Dendritic cell treated with granulocyte-macrophage colony-stimulating factor and Interleukin-4, amounts not matched to agents 40 ng/mL and 50 ng/mL, for 4 days (primary cell): Measurements from ENCODE around the gene ZCCHC18.
A peak's percentile ranks its signal among the peaks of the same experiment; 100 is the strongest.

Source experiments
- H3K27ac Mint-ChIP-seq: one replicate; pipeline ENCODE4 v1.8.0; 2022; ENCODE audit warnings: mild to moderate bottlenecking, mixed read lengths
- H3K27me3 Mint-ChIP-seq: one replicate; pipeline ENCODE4 v1.8.0; 2022; ENCODE audit warnings: mild to moderate bottlenecking, mixed read lengths
- H3K36me3 Mint-ChIP-seq: one replicate; pipeline ENCODE4 v1.8.0; 2022; ENCODE audit warnings: low read depth, mixed read lengths
- H3K4me1 Mint-ChIP-seq: one replicate; pipeline ENCODE4 v1.8.0; 2022; ENCODE audit warnings: low read depth, mixed read lengths
- H3K4me3 Mint-ChIP-seq: one replicate; pipeline ENCODE4 v1.8.0; 2022; ENCODE audit warnings: mild to moderate bottlenecking, moderate library complexity, mixed read lengths
- H3K9me3 Mint-ChIP-seq: one replicate; pipeline ENCODE4 v1.8.0; 2022; ENCODE audit warnings: mixed read lengths
- intact Hi-C: fragments of 100-400 bp; cut with micrococcal nuclease; formaldehyde crosslinking; loops from one replicate; pipeline ENCODE4 v1.15.0; 2022

ZCCHC18 gene

GRCh38 chrX:104156630-104157529 lies 44.6 kb downstream of the ZCCHC18 start, which contains the start of gene SLC25A53:
TSS of gene SLC25A53 (minus strand) at chrX:104157009. CDS start at chrX:104105257, 51,752 bp downstream.
- Mint-ChIP-seq H3K27me3 (no peaks in the 10 kb centered on the region), H3K27ac (peak within 1 kb of the TSS; percentile 98), H3K4me1 (peaks cover 5% of the 10 kb centered on the region)

More at GRCh38 chrX:104156630-104157529, 44.6 kb downstream of the ZCCHC18 start, which contains the start of gene SLC25A53:
- H3K4me3 Mint-ChIP-seq, result peak within 1 kb of the TSS; percentile 94
- intact Hi-C loops, result loop anchor here (1.0 to 10.0 kb wide), 2 partner anchors 9 to 472 kb away; partner anchors contain the start of genes FAM199X and MORF4L2
- H3K36me3 Mint-ChIP-seq, result peaks cover 22% of the 10 kb centered on the region
- no peaks in the 10 kb centered on the region for H3K9me3 Mint-ChIP-seq
